ENCODE measurements around the gene ANGPT4.

DNA sequence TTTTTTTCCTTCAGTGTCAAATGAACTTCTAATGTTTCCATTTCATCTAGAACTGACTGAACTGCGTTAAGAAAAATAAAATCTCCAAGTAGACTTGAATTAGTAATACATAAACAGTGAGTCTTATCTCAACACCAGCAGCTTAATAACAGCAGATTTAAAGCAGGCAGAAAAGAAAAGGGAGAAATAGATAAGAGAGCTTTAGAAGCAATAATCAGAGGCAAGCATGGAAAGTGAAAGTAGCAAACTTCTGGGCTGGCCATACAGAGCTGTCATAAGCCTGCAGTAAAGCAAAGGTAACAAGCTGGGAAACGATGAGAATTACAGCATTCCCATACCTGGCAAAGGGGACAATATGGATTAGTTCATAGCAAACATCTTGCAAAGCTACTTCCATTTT lies 16.9 kb upstream of the ANGPT4 start:
- TF ChIP-seq POLR2A (IDR thresholded peaks at IDR 0.05), result no peak
- TF ChIP-seq, protein P1, sequence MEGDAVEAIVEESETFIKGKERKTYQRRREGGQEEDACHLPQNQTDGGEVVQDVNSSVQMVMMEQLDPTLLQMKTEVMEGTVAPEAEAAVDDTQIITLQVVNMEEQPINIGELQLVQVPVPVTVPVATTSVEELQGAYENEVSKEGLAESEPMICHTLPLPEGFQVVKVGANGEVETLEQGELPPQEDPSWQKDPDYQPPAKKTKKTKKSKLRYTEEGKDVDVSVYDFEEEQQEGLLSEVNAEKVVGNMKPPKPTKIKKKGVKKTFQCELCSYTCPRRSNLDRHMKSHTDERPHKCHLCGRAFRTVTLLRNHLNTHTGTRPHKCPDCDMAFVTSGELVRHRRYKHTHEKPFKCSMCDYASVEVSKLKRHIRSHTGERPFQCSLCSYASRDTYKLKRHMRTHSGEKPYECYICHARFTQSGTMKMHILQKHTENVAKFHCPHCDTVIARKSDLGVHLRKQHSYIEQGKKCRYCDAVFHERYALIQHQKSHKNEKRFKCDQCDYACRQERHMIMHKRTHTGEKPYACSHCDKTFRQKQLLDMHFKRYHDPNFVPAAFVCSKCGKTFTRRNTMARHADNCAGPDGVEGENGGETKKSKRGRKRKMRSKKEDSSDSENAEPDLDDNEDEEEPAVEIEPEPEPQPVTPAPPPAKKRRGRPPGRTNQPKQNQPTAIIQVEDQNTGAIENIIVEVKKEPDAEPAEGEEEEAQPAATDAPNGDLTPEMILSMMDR (IDR thresholded peaks at IDR 0.05), result no peak

All from transverse colon (tissue), 3 donors.